ENCODE measurements around the gene PRDM15.
A peak's percentile ranks its signal among the peaks of the same experiment; 100 is the strongest.

Gene PRDM15

GRCh38 chr21:41883582-41883981, 4.4 kb upstream of the PRDM15 start:
- no peak for DNase-seq

GRCh38 chr21:41881051-41881450, 1.9 kb upstream of the PRDM15 start:
- no peak for DNase-seq

- no peak for DNase-seq
These were observed 1.0 kb upstream of the PRDM15 start for GRCh38 chr21:41880153-41880552.

- DNase-seq, result peak; percentile 65 to 72 (median 68)
These were observed 334 bp downstream of the PRDM15 start for GRCh38 chr21:41878831-41879189.

- peak in 1 of 4 experiments; percentile 18 for DNase-seq
These were observed 978 bp downstream of the PRDM15 start for GRCh38 chr21:41877901-41878830.

GRCh38 chr21:41876928-41877652, 2.1 kb downstream of the PRDM15 start:
- DNase-seq, result no peak

GRCh38 chr21:41876396-41876795, 2.7 kb downstream of the PRDM15 start:
- no peak for DNase-seq

GRCh38 chr21:41875086-41875485, 4.1 kb downstream of the PRDM15 start:
- no peak for DNase-seq

- DNase-seq, result no peak
These were observed 4.5 kb downstream of the PRDM15 start for GRCh38 chr21:41874611-41875010.

GRCh38 chr21:41873426-41873825, 5.7 kb downstream of the PRDM15 start:
- DNase-seq, result no peak

- DNase-seq, result no peak
These were observed 6.1 kb downstream of the PRDM15 start for GRCh38 chr21:41873005-41873404.

- DNase-seq, result no peak
These were observed 7.7 kb downstream of the PRDM15 start for GRCh38 chr21:41871293-41872030.

- DNase-seq, result no peak
These were observed 9.4 kb downstream of the PRDM15 start for GRCh38 chr21:41869771-41870170.

GRCh38 chr21:41868062-41868710, 11.0 kb downstream of the PRDM15 start:
- no peak for DNase-seq

- DNase-seq, result no peak
These were observed 11.8 kb downstream of the PRDM15 start for GRCh38 chr21:41867313-41867712.

- no peak for DNase-seq
These were observed 12.8 kb downstream of the PRDM15 start for GRCh38 chr21:41866274-41866809.

GRCh38 chr21:41865002-41865777, 14.0 kb downstream of the PRDM15 start:
- DNase-seq, result no peak

GRCh38 chr21:41864311-41865001, 14.7 kb downstream of the PRDM15 start:
- no peak for DNase-seq

- DNase-seq, result no peak
These were observed 15.8 kb downstream of the PRDM15 start for GRCh38 chr21:41863439-41863740.

- DNase-seq, result no peak
These were observed 17.2 kb downstream of the PRDM15 start for GRCh38 chr21:41861987-41862386.

GRCh38 chr21:41861255-41861654, 17.9 kb downstream of the PRDM15 start:
- no peak for DNase-seq

Data from activated CD4-positive, CD25-positive, alpha-beta regulatory T cell (primary cell).